Measurements from ENCODE around the gene TNNT2.

TNNT2 gene

GRCh38 chr1:201401700-201402099 lies 24.2 kb upstream of the TNNT2 start:
- no peak for DNase-seq

DNA sequence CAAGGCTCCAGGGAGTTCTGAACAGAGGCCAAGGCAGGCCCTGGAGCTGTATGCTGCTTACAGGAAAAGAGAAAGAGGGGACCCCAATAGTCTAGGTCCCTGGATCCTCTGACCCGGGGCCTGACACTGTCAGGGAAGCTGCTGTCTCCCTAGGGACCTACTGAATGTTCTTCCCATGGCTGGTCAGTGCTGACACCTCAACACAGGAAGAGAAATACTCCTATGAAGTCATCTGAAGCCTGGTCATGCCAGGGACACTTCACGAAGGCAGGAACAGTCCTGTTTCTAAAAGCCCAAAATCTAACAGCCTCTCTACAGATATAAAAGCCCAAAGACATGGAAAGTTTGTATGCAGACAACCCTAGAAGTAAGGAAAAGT lies 23.4 kb upstream of the TNNT2 start:
- DNase-seq = no peak

DNA sequence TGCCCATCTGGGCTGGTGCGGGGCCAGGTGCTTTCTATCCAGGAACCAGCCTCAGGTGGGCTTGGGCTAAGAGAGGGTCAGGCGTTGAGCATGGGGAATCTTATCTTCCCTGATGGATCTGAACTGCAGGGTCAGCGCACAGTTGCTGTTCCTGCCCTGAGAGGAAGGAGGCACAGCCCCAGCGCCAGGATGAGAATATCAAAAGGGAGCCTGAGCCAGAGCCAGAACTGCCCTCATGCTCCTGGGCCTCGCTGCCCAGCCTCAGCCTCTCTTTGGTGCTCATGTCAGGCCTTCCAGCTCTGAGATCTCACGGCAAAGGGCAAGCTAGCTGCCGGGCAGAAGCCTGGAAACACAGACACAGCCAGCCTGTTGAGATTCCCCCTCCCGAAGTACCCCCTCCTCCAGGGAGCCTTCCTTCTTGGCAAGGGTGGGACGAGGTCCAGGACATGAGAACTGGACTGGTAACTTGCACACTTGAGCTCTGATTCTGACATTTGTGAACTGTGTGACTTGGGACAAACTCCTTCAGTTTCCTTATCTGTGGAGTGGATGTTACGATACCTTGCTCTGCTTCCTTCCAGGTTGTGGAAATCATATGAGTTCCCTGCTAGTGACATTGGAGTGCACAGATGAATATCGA lies 22.9 kb upstream of the TNNT2 start:
- DNase-seq = no peak

GRCh38 chr1:201399352-201400126 lies 22.1 kb upstream of the TNNT2 start:
- DNase-seq = no peak

DNA sequence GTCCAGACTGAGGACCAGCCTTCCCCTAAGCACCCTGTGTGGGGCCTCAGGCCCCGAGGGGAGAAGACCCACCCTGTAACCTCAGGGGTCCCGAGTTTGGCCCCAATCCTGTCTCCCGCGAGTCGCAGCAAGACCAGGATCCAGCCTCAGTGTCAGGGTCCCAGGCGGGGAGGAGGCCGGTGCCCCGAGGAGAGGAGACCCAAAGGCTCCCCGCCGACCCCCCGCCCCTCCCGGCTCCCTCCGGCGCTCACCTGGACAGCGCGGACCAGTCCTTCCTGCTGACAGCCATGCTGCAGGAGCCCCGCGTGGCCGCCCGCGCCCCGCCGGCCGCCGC lies 21.5 kb upstream of the TNNT2 start, which contains the start of gene LAD1:
TSS of gene LAD1 (minus strand) at position 307 of the 334 bp plus-strand sequence. CDS start at position 289, 18 bp downstream.
- DNase-seq = no peak

- no peak for DNase-seq
Observed at GRCh38 chr1:201397675-201398074, 20.2 kb upstream of the TNNT2 start.

GRCh38 chr1:201396861-201397464 lies 19.5 kb upstream of the TNNT2 start:
- no peak for DNase-seq

- DNase-seq = no peak
Observed at GRCh38 chr1:201395936-201396335, 18.5 kb upstream of the TNNT2 start.

DNA sequence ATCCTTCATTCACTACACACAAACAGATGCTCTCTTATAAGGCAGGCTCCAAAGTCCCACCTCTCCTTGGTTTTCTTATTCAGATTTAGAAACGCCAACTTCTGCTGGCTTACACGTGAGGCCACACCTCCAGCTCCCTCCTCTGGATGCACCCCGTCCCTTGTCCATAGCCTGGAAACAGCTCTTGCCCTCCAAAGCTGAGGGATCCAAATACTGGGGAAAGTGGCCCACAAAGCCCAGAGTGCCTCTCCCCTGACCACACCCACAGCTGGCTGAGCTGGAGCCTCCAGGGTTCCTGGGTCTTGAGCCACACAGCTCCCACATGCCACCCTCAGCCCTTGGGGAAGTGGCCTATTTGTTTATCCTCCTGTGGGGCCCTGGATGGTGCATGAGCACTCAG lies 17.1 kb upstream of the TNNT2 start:
- DNase-seq = no peak

GRCh38 chr1:201393076-201393475 lies 15.6 kb upstream of the TNNT2 start:
- no peak for DNase-seq

DNA sequence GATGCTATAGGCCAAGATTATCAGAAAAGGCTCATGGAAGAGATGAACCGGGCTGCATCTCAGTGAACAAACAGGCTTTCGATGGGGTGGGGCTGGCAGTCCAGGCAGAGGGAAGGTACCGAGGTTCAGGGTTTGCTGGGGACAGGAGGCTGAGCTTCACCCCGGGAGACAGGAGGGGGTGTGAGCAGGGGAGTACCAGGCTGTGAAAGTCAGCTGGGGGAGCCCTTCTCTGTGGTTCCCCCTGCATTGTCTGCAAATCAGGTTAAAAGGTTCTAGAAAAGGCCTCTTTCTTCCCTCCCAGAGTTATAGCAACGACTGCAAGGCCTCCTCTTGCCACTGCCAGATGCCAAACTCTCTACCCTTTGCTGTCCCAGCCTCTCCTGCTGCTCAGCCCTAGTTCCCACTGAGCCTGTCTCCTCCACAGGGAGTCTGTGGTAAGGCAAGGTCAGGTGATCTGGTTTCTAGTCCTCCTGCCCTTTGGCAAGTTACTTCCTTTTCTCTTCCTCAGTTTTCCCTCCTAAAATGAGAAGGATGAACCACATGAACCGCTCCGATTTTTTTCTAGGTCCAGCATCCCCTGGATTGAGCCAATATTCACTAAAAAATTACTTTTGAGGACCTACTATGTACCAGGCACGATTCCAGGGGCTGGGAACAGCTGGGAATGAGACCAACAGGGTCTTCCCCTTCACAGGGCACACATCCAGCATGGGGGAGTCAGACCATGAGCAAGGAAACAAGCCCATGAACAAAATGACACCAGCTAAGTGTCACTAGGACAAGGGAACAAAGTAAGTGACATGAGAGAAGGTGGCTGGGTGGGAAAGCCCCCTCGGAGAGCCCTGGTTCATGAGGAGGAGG lies 14.4 kb upstream of the TNNT2 start:
- no peak for DNase-seq

DNA sequence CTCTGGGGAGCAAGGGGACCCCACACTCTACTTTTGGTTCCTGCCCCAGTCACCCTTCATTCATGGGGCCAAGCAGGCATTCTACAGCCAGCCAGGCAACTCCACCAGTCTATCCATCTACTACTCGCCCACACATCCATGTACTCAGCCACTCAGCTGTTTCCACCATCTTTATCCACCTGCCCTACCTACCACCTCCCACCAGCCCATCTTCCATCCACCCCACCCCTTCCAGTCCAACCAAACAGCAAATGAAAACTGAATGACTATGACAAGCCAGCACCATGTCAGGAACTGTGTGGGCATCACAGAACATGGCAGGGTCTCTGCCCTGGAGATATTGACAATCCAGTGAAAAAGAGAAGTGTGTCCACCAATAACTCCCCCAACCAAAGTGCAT lies 13.7 kb upstream of the TNNT2 start:
- DNase-seq = no peak

- no peak for DNase-seq
Observed at GRCh38 chr1:201389051-201389450, 11.6 kb upstream of the TNNT2 start.

GRCh38 chr1:201386208-201386607 lies 8.7 kb upstream of the TNNT2 start:
- no peak for DNase-seq

- DNase-seq = peak; percentile 17
Observed at GRCh38 chr1:201385299-201385891, 7.9 kb upstream of the TNNT2 start.

DNA sequence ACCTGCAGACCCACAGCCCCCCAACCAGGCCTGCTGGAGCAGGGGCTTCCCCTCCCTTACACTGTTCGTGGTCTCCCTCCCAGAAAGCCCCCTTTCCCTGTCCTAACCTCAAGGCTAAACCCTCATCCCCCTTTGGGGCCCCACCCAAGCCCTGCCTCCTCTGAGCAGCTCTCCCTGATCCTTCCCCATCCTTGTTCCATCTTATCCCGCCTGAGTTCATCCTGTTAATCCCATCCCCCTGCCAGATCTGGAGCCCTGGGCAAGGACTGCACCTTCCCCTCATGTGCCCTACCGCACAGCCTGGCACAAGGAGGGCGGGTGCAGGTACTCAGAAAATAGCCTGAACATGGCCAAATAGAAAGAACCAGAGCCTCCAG lies 6.9 kb upstream of the TNNT2 start:
- DNase-seq = no peak

- DNase-seq = no peak
Observed at GRCh38 chr1:201383647-201384405, 6.3 kb upstream of the TNNT2 start.

DNA sequence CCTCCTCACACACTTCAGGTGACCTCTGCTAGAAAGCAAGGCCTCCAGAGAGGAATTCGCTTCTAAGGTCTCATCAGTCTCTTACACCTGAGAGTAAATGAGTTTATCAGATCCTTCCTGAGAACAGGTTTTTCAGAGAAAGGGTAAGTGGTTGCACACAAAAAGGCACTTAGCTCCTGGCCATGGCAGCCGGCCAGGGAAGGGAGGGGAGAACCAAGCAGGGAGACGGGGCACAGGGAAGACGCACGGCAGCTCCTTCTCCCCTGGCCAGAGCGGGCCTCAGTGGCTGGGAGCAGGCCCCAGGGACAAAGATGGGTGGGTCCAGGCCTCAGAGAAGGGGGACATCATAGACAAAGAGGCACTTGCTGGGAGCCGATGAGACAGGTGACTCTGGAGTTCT lies 3.6 kb upstream of the TNNT2 start:
- no peak for DNase-seq

GRCh38 chr1:201379733-201380242 lies 2.3 kb upstream of the TNNT2 start:
- DNase-seq = no peak

DNA sequence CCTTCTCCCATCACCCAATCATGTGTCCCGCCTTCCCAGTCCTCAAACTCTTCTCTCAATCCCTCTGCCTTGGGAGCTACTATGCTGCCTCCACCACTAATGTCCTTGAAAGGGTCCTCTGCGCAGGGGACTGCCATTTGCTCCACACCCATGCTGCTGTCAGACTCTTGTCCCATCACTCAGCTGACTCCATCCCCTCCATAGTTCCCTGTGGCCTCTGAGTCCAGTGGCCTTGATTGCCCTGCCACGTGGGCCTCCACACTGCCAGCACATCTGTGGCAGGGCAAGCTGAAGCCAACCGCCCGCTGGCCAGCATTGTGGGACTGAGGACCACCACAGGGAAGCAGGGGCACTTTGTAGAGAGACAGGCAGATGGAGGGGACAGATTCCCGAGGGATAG lies 1.3 kb upstream of the TNNT2 start:
- no peak for DNase-seq

DNA sequence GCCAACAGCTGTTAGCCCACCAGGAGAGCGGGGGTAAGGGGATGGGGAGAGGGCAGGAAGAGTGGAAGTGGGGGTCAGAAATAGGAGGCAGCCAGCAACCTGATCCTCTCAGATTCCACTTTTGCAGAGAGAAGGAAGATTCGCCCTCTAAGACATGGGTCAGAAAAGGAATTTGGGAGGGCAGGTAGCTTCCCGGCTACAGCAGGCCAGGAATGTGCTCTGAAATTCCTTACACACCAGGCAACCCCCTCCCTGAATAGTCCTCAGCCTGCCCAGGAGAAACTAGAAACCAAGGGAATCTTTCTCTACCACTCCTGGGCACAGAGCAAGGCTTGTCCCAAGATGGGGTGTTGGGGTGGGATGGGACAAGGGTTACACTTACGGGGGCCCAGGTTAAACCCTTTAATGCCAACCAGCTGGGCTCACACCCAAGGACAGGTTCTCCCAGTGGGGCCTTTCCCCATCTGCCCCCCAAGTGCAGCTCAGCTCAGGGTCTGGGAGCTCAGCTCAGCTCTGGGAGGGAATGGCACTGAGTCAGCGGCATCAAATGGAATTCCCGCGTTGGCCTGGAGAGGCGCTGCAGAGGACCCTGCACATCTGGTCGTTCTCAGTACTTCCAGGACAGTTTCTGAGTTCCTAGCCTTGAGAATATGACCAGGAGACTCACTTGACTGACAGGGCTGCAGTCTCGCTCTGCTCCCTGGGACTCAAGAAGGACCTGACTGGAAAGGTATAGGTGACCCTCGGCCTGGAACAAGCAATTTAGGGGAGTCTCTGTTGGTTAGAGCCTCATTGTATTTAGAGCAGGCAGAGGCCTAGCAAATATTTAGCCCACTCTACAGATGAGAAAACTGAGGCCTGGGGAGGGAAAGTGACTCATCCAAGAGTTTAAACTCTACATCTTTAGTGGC lies 761 bp downstream of the TNNT2 start:
- no peak for DNase-seq
